ENCODE measurements around the gene SLC2A4RG.
"Not testable (repeated sequence)": the region's sequence is repeated elsewhere in the genome, so short reads cannot be mapped to it uniquely, and the experiment has no call there.

SLC2A4RG gene

DNA sequence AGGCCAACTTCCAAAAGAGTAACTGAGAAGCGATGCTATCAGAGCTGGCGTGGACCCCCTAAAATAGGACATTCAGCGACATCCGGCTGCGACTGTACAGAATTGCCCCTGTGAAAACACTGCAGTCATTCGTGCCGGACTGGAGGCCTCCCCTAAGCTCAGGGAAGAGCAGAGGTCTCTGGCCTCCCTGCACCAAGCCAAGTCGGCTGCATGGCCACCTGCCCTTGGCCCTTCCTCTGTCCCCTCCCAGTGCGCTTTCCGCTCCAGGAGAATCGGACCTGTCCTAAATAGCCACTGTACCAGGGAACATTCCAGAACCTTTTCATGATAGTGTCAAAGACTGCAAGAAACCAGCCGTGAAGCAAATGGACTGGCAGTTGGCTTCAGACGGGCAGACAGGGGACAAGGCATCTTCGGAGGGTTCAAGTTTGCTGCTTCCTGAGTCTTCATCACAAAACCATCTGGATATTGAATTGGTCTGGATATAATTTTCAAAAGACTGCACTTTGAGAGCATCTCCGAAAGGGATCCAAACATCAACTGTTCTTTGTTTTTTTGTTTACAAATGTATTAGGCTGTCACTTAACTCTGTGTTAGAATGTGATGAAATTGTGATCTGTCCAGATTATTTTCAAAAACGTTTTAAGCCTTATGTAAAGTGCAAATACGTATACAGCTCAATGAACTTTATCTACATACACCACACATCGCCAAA, 16.5 kb downstream of the SLC2A4RG start:
- DNase-seq (ENCODE audit: low spot score), result no peak

DNA sequence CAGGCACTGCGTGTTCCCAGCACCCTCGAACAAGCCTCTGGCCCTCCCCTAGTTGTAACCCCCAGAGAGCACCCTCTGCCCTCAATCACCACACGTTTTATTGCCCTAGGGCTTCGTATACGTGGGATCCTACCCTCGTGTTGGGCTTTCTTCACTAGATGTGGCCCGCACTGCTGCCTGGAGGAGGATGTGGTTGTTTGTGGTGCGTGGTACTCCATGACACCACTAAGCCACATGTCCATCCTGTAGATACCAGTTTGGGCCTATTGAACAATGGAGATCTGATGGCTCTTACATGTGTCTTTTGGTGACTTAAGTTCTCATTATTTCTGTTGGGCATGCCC, 17.0 kb downstream of the SLC2A4RG start:
- no peak for DNase-seq (ENCODE audit: low spot score)

DNA sequence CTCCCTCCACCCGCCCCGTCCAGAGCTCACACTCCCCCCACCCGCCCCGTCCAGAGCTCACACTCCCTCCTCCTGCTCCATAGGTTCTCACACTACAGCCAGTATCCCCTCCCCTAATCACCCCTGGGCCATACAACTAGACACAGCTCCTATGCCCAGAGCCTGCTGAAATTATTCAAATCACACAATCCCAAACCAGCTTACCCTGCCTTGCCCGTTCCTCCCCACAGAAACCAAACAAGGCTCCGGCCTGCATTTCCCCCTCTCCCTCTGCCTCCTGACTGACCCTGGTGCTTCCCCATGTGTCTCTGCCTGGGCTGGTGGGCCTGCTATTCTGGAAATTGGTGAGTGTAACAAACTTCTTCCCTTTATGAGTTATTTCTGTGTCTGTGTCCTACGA, 18.6 kb downstream of the SLC2A4RG start:
- DNase-seq (ENCODE audit: low spot score), result no peak

DNA sequence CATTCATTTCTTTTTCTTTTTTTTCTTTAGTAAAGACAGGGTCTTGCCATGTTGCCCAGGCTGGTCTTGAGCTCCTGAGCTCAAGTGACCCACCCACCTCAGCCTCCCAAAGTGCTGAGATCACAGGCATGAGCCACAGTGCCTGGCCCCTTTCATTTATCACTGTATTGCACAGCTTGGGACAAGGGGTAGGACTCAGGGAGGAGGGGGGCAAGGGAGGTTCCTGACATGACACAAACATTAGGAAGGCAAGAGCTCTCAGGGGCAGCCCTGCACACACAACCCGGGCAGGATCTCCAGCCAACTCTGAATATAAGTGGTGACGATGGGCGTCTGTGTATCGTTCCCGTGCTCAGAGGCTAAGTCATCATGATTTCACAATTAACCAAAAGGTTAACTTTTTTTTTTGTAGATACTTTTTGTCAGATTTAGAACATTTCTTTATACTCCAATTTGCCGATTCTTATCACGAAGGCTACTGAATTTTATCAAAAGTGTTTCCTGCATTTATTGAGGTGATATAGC, 19.9 kb downstream of the SLC2A4RG start:
- DNase-seq (ENCODE audit: low spot score), result no peak

DNA sequence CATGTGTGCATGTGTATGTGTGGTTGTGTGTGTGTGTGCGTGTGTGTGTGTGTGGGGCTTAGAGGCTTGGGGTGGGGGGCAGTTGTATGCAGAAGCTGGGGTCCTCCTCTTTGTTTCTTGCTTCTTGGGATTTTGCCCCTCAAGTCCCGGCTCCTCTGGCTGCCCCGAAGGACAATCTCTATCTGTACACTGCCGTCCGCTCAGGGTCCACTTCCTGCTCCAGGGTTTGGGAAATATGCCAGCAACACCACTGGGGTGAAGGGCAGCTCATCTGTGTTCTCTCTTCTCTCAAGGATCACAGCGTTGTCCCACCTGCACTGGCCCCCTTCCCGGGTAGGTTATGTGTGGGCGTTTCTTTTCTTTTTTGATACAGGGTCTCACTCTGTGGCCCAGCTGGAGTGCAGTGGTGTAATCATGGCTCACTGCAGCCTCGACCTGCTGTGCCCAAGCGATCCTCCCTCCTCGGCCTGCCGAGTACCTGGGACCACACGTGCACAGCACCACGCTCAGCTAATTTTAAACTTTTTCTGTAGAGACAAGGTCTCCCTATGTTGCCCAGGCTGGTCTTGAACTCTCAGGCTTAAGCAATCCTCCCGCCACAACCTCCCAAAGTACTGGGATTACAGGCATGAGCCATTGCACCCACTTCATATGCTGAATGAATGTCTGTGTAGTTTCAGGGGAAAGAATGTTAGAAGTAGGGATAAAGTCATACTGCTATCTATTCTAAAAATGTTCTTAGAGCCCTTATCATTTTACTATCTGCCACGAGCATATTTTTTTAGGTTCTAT, 25.7 kb downstream of the SLC2A4RG start:
- DNase-seq (ENCODE audit: low spot score), result no peak

DNA sequence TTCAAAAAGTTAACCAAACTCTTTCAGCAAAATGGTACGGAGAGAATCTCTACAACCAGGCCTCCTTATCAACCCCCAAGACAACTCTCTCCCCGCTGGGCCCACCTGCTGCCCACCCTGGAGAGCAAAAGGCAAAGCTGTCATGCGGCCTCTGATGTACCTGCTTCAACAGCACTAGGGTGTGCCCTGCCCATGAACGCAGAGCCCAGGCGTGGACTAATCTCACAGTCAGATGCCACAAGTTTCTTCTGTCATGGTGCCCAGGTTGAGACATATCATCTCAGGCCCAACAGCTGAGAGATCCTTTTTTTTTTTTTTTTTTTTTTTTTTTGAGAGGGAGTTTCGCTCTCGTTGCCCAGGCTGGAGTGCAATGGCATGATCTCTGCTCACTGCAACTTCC, 26.3 kb downstream of the SLC2A4RG start:
- DNase-seq (ENCODE audit: low spot score), result no peak

DNA sequence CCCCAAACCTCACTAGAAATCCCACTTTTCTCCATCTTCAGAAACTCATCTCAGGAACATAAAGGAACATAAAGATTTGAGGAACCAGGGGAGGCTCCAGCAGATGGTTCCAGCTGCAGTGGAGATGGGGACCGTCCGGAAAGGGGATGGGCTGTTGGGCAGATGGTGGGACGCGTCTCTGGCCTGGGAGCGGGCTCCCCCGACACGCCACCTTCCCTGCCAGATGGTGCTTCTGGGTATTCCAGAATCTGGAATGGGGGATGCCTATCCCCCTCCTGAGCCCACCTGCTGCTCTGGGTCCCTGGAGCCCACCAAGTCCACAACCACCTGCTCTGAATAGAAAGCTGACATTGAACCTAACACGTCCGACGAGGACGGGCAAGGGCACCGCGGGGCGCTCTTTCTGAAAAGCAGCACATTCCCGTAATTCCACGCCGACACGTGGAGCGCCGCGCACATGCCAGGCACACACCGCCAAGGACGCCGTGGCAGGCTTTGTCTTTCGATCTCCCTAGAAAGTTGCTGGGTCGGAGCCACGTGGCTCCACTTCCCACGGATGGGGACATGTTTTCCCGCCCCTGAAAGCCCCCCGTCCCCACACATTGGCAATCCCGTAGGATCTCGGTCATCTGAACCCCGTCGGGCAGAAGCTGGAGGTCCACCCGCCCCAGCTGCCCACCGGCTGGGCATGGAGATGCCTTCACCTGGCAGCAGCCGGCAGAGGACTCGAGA, 27.3 kb downstream of the SLC2A4RG start:
- DNase-seq (ENCODE audit: low spot score), result no peak

DNA sequence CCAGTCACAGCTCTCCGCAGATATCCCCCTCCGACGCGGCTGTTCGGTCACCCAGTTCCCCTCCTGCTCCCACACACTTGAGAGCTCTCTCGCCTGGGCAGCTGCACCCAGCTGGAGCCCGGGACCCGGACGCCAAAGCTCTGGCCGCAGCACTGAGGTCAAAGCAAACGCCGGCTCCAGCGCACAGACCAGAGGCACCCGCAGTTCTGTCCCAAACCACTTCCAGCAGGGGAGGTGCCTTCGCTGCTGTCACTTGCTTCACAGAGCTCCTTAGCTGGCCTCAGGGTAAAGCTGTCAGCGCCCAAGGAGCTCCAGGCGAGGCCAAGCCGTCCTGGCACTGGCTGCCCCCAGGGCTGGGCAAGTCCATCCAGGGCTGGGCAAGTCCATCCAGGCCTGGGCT, 27.9 kb downstream of the SLC2A4RG start:
- no peak for DNase-seq (ENCODE audit: low spot score)

DNA sequence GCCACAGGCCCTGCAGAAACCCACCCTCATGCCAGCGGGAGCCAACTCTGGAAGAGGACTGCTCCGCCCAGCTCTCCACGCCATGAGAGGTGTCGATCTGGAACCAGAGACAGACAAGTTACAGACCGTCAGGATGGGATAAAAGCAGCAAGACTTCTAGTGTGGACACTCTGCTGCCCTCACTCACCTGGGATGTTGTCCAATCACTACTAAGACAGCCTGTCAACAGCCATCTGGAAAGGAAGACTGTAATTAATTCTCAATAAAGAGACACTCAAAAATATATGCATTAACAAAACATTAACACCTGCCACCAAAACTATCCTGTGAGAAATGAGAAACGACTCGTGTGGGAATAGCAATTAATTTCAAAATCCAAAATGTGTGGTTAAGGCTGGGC, 28.3 kb downstream of the SLC2A4RG start:
- DNase-seq (ENCODE audit: low spot score), result no peak

DNA sequence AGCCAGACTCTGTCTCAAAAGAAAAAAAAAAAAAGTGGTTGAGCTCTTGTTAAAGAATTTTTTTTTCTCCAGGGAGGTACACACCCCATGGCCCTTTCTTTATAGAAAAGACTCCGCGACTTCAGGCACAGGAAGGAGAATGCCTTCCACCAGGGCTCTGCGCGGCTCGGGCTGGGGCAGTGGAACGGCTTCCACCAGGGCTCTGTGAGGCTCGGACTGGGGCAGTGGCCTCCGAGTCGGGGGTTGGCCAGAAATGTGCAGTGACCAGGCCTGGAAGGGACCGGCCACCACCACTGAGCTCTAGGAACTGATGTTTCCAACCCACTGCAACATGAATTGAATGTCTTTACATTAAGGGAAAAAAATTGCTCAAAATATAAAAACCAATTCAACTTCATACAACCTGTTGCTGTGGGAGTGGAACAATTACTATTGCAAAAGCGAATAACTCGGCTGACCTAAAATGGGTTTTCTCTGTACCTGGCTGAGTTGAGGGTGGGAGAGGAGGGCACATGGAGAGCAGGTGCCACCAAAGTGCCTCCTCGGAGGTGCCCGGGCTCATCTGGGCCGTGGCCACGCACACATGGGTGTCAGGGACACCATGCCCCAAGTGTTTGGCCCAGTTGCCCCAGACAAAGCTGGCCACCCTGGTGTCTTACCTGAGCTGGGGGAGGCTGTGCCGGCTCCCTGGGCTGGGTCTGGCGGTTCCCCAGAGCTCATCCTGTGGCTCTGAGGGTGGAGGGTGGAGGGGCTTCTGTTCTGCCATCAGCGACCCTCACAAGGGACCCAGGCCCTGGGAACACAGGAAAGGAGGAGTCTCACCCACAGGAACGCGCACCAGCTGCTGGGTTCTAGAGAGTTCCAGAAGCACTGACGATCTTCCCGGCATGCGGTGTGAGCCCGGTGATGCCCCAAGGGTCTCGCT, 29.3 kb downstream of the SLC2A4RG start:
- no peak for DNase-seq (ENCODE audit: low spot score)

DNA sequence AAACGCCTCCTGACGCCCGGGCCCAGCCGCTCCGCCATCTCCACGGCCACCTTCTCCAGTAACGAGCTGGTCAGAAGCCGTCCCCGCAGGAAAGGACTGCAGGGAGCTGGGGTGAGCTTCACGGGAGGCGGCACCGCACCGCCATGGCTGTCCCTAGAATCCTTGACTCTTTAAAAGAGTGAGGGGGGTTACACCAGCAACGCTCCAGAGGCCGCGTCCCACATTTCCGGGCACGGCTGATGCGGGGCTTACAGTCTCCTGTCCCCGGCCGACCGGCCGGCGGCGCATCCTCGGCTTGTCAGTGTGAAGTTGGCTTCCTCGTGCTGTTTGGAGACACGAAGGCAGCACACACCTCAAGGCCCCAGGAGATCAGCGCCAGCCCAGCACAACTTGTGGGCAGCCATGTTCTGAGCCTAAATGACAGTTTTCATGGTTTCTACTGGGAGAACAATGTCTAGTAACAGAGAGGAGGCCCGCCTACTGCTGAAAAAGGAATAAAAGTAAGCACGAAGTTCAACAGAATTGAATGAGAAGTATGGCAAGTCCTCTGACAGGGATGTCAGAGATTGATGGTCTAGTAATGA, 30.4 kb downstream of the SLC2A4RG start:
- DNase-seq (ENCODE audit: low spot score), result no peak

DNA sequence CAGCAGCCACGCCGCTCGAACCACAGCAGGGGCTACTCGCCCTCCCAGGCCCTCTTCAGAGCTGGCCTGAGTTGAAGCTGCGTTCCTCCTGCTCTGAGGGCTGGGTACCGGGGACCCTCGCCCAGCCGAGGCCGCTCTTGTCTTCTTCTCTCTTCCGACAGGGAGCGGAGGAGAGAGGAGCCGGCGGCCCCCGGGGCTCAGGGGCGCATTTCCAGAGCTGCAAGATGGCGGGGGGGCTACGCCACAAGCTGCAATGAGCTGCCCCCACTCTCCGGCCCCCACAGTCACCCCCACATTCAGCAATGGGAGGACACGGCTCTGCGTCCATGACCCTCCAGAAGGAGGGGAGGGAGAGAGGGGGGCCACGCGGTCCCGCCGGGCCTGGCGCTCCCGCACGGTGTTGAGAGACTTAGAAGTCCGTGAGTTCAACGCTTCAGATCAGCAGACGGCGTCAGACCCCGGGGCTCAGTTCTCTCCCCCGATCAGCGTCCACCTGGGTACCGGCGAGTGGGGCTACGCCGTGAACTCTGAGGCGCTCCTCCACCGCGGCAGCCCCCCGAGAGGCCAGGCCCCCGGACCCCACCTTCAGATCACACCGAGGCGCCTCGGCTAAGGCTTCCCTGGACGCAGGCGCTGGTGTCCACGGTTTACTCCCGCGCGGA, 31.6 kb downstream of the SLC2A4RG start:
- DNase-seq (ENCODE audit: low spot score), result no peak

DNA sequence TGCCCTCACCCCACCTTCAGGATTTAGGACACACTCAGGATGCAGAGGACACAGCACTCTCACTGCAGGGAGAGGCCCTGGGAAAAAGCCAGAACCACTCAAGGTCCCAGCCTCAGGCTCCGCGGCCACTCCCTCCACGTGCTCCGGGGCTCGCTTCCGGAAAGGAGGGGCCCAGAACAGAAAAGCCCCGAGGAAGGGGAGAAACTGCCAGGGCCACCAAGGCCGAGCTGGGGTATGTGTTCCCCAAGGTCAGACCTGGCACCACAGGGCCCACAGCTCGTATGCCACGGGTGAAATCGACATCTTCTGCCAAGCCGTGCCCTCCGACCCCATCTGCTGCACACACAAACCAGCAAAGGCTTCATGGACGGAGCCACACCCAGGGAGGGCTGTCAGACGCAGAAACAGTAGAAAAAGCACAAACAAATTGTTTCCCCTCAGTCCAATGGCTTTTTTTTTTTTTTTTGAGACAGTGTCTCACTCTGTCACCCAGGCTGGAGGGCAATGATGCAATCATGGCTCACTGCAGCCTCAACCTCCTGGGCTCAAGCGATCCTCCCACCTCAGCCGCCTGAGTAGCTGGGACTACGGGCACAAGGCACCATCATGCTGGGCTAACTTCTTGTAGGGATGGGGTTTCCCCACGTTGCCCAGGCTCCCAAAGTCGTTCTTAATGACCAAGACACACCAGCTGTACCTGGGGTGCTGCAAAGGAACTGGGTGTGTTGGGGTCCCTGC, 33.4 kb downstream of the SLC2A4RG start:
- DNase-seq (ENCODE audit: low spot score), result no peak

DNA sequence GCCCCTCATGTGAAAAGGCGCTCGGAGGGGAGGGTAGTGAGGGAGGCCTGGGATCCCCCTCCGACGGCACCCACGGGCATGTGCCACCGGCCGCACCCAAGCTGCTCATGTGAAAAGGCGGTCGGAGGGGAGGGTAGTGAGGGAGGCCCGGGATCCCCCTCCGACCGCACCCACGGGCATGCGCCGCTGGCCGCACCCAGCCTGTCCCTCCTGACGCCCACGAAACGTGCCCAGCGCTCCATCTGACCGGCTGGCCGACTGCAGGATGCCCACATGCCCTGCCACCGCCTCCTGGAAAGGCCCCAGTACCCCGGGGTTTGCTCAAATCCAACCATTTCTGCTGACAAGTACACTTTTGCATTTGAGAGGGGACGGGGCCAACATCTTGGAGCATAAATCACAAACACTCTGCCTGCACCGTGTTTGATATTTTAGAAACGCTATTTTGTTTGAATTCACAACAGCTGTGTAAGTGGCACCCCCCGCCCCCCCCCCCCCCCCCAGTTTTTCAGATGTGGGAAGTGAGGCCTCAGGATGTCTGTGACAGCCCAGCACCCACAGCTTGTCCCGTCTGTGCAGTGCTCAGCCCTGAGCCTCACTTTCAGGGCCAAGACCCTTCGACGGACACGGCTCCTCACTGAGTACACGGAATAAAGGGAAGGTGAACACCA, 34.1 kb downstream of the SLC2A4RG start:
- no peak for DNase-seq (ENCODE audit: low spot score)

DNA sequence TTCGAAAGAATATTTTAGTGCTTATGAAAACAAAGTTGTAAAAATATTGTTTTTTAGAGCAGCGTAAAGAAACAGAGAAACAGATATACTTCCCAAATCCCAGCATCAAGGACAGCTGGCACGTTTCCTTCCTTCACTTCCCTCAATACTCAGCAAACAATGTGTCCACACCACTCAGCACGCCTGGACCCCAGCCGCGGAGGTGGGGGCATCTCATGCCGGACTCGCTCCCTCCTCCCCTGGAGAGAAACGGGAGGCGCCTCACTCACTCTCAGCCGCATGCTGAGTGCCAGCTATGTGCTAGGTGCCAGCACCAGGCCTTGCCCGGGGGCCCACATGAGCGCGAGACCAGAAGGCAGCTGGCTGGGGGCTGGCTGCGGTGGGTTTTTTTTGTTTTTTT, 34.7 kb downstream of the SLC2A4RG start:
- no peak for DNase-seq (ENCODE audit: low spot score)

DNA sequence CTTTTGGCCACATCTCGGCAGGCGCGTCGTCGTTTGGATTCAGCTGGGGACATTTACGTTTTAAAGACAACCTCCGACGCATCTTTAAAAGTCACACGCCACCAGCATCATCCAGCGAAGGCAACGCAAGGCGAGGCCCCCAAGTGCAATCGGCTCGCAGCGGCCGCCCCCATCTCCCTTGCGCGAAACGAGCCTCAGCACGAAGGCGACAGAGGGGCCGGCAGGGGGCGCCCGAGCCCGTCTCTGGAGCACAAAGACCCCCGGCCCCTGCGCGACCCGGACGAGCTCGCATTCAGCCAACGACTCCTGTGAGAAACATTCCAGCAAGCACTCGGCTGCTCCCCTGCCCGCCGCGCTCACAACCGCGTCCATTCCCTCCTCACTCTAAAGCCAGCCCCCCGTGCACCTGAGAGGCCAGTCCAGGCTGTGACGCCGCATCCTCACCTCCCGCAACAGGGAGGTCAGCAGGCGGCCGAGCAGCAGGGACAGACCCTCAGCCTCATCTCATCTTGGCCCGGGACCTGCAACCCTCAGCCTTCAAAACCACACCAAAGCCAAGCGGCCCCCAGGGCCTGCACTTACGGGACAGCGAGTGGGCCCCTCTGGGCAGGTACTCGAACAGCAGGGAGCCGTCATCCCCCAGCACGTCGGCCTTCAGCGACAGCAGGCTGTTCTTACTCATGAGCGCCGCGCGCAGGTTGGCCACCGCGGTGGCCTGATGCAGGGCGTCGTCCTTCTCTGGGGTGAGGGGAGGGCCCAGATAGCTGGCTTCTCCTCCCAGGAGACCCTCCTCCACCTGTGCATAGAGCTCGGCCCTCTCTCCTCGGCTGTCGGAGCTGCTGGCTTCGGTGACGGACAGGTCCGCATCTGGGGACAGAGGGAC, 35.8 kb downstream of the SLC2A4RG start:
- peak; percentile 48 for DNase-seq (ENCODE audit: low spot score)

DNA sequence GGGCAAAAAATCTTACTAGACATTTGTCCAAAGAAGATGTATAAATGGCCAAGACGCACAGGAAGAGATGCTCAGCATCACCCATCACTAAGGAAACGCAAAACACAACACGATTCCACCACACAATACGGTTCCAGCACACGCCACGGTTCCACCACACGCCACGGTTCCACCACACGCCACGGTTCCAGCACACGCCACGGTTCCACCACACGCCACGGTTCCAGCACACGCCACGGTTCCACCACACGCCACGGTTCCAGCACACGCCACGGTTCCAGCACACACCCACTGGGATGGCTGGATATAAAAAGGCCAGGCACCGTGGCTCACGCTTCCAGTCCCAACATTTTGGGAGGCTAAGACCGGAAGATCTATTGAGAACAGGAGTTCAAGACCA, 37.3 kb downstream of the SLC2A4RG start:
- not testable (repeated sequence) for DNase-seq (ENCODE audit: low spot score)

DNA sequence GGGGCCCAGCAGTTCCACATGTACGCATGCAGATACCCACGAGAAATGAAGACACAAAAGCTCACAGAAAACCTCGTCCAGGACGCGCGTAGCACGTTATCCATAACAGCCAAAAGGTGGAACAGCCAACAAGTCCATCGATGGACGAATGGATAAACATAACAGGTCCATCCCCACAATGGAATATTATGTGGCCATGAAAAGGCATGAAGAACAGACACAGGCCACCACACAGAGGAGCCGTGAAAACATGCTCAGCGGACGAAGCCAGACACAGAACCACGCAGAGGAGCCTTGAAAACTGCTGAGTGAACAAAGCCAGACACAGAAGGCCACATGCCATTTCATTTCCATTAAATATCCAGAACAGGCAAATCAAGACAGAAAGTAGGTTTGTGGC, 38.0 kb downstream of the SLC2A4RG start:
- DNase-seq (ENCODE audit: low spot score), result no peak

Data from Ammon's horn (tissue), 1 donor.